NCI-H187 (cell line): ENCODE results near the gene BSND.
"Not testable (repeated sequence)": the region's sequence is repeated elsewhere in the genome, so short reads cannot be mapped to it uniquely, and the experiment has no call there.

Experiments used
- DNase-seq, 2 experiments: peaks; one replicate each; lab custom pipeline; 2025; lab: John Stamatoyannopoulos, UW

BSND gene

GRCh38 chr1:54998677-54999076 is at the start of gene BSND:
TSS of gene BSND (plus strand) at chr1:54998933. CDS start at chr1:54999187, 254 bp downstream.
- DNase-seq, result no peak

GRCh38 chr1:54949053-54949452 is 49.7 kb upstream of the BSND start:
- no peak for DNase-seq

DNA sequence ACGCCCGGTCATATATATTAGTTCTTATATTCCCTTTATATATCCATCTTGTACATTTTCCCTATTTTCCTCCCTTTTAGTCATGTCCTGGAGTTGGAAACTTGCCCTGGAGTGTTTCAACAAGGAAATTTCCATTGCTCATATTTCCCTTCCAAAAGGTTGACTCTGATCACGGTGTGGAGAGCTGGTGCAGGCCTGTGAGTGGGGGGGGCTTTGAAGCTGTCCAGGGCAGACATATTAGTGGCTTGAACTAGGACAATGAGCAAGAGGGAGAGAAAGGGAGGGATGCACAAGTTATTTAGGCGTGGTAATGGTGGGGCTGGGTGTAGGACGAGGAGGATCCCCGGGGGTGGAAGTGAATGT is 48.7 kb upstream of the BSND start:
- DNase-seq, result no peak

DNA sequence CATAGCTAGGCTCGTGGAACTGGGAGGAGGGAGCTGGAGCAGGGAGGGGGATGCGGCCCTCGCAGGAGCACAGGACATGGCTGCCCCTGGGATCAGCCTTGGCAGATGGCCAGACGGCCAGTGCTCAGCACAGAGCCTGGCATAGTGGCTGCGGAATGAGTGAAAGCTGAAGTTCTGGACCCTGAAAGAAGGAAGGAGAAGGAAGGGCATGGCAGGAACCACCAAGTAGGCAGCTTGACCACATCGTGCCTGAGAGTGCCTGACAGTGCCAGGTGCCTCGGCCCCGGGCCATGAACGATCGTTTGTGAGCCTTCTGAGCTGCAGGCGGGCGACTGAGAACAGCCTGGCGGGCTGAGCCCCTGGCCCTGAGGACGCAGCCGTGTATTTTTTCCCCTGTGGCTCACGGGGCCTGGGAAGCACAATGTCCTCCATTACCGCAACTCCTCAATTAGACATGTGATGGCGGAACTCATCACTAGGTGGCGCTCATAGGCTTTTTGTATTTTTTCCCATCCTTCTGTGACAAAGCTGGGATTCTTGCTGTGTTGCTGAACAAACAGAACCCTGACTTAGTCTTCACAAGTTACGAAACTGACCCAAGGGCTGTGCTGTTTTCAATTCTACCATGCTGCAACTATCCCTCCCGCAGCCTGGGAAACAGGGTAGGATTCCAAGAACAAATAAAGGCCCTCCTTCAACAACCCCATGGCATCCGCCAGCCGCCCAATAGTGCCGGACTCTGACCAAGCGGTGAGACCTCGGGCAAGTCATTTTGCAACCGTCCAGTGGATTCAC is 48.2 kb upstream of the BSND start:
- peak; percentile 23 to 59 for DNase-seq

DNA sequence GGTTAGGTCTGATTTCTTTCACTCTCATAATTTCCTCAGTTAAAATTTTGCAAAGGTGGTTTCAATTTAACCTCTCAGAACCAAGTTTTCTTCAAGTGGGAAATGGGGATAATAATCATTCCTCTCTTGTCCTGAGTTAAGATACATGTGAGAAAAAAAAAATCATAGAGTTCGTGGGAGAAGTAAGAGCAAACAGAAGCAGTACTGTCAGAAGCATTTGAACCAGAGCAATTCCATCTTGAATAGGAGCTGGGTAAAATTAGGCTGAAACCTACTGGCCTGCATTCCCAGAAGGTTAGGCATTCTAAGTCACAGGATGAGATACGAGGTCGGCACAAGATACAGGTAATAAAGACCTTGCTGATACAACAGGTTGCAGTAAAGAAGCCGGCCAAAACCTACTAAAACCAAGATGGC is 46.9 kb upstream of the BSND start:
- DNase-seq, result no peak

DNA sequence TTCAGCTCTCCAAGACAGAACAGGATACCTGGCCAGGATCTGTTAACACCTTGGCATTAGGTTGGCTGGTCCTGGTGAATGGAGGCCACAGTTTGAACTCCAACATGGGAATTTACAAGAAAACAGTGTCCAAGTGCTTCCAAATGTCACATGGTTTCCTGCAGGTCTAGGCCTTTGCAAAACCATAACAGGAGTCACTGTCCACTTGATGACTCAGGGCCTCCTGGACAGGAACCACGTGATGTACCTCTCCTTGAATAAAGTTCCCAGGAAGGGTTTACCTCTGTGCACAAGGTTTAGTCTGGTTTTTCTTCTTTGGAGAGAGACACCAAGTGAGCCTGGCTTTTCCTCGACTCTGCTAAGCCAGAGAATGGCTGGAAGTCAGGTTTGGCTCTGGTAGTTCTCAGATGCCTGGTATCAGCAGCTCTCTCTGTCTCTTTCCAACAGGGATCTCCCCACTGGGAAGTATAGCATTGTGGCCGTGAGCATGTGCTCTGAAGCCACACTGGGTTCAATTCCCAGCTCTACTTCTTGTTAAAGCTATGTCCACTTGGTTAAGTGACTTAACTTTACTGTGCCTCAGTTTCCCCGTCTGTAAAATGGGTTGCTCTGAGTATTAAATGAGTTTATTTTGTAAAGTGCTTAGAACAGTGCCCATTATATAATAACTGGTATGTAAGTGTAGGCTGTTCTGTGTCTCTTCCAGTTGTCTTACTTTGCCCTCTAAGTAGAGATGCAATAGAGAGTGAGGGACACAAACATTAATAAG is 45.6 kb upstream of the BSND start:
- no peak for DNase-seq

GRCh38 chr1:54953846-54954245 is 44.9 kb upstream of the BSND start:
- DNase-seq, result no peak

GRCh38 chr1:54955359-54955758 is 43.4 kb upstream of the BSND start:
- no peak for DNase-seq

DNA sequence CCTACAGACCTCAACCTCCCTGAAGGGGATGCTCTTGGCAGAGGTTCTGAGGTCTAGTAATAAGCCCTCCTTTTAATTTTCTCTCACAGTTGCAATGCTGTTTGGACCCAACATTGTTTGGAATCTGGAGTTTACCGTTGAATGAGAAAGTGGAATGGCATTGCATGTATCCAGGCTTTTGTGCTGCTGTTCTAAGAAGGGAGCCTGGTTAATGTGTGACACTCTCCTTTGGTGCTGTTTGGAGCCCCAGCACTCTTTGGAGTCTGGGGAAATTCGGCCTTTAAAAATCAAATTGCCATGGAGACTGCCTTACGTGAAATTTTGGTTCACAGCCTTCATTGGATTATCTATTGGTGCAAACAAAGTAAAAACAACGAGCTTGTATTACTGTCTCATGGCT is 42.0 kb upstream of the BSND start:
- DNase-seq, result no peak

DNA sequence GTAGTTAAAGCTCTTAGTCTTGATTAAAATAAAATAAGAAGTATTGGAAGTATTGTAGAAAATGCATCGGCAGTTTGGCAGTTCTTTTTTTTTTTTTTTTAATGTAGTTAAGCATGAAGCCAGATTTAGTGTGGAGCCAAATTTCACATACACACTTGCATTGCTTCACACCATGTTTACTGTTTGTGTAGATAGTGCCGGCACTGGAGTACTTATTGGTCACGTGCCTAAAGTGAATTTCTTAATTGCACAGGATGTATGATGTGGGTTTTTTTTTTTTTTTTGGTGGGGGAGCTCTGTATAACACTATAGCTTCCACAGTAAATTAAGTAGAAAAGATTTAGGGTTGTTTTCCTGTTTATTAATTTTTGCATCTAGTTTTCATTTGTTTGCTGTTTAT is 39.5 kb upstream of the BSND start:
- no peak for DNase-seq

DNA sequence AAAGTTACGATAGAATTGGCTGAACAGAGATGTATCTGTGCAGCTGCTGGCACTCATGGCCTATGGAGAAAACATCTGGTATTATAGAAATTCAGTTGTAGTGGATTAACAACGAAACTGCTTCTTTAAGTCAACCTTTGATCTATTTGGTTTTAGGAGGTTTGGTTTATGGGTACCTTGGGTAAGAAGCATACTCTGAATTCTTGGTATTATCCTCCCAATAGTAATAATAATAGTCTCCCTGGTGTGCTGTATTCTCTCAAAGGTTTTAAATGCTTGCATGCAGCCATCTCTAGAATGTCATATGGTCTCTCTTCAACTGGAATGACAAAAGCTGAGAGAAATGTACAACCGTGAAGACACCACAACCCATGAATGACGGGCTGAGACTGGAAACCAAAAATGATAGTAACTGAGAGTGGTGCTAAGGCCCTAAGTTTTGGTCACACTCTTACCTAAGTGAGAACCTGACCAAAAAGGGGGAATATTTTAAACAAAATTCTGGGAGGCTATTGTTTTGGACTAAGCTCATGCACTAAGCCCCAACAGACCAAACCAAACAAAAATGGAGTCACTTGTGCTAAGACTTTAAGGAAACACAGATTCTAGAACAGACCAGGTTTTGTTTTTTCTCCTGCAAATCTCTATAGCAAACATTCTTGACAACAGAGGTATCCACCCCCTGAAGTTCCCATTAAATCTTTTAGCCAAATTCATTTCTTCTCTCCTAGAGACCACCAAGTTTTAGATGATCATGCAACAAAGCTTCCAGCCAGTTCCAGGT is 35.9 kb upstream of the BSND start:
- DNase-seq, result no peak

- DNase-seq, result not testable (repeated sequence)
Observed at GRCh38 chr1:54963829-54964228, 34.9 kb upstream of the BSND start.

- DNase-seq, result no peak
Observed at GRCh38 chr1:54965624-54966340, 33.0 kb upstream of the BSND start.

GRCh38 chr1:54967372-54967771 is 31.4 kb upstream of the BSND start:
- no peak for DNase-seq

GRCh38 chr1:54968551-54968950 is 30.2 kb upstream of the BSND start:
- DNase-seq, result no peak

DNA sequence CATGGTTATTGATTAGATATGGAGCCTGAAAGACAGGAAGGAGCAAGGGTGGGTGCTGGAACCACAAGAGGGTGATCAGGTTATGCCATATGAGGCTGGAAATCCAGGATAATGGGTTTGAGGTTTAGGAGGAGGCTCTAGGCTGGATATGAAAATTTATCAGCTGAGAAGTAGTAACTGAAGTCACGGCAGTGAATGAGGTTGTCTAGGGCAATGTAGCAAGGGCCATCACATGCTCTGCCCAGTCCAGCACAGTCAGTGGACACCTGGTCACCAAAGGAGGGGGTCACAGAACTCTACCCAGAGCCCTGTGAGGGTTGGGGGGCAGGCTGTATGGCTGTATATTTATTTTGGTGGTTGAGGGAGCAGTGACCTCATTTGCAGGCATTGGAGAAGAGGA is 28.9 kb upstream of the BSND start:
- no peak for DNase-seq

- no peak for DNase-seq
Observed at GRCh38 chr1:54970901-54971300, 27.8 kb upstream of the BSND start.

DNA sequence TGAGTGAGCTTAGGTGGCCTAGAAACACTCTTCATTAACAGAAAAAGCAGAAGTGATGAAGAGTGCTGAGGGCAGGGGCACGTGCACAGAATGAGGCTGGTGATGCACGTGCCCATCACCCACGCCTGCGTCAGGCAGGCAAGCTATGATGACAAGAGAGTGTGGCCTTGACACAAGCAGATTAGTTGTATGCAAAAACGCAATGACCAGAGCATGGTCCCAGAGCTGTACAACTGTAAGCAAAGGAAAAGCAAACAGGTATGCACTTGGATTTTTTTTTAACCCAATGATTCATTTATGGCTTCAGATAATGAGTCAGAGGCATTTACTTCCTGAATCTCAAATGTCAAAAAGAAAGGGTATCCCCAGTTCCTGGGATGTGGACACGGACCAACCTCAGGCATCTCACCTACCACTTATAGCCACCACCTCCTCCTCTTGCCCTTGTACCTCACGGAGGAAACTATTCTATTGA is 27.4 kb upstream of the BSND start:
- DNase-seq, result no peak

GRCh38 chr1:54972436-54972835 is 26.3 kb upstream of the BSND start:
- no peak for DNase-seq

DNA sequence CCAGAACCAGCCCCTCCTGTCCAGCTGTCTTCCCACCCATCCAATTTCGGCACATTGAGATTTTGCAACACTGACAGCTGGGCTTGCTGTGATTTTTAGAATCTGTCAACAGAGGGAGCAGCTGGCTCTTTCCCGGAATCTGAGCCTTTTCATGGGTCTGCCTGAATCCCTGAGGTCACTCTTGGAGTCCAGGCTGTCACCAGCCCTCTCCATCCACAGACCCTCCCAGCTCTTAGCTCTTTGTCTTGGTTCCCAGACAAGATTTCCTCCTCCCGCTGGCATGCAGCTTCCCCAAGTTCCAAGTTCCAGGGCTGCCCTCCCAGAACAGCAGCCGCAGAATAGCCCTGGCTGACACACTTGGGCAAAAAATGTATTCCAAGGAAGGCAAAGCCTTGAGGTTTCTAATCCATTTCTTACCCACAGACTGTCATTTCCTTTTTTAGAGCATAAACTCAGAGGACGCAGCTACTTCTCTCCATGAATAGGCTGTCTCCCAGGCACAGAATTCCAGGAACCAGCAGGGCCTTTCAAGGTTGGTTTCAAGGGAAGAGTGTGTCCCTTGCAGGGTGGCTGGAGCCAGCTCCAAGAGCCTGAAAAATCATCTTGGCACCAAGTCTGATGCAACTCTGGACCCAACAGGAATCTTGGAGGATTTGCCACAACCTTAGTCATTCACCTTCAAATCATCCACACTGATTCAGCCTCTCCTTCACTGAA is 25.4 kb upstream of the BSND start:
- no peak for DNase-seq
